HG02973 (cell line): Measurements from ENCODE around the gene ORAI2.
"Not testable (repeated sequence)": the region's sequence is repeated elsewhere in the genome, so short reads cannot be mapped to it uniquely, and the experiment has no call there.

Source experiments
- ATAC-seq: cut with Tn5 transposase; IDR thresholded peaks from one replicate; pipeline ENCODE4 v1.9.1; 2021; ENCODE audit warnings: moderate library complexity; ENCODE audit not compliant: unreplicated experiment

The ORAI2 gene

GRCh38 chr7:102494473-102495149 lies 61.2 kb downstream of the ORAI2 start:
- peak; percentile 59 for ATAC-seq

GRCh38 chr7:102496861-102497260 lies 63.5 kb downstream of the ORAI2 start:
- not testable (repeated sequence) for ATAC-seq

GRCh38 chr7:102497308-102497707 lies 63.9 kb downstream of the ORAI2 start:
- ATAC-seq: not testable (repeated sequence)

GRCh38 chr7:102498321-102498720 lies 64.9 kb downstream of the ORAI2 start:
- not testable (repeated sequence) for ATAC-seq

GRCh38 chr7:102503141-102503540 lies 69.8 kb downstream of the ORAI2 start:
- ATAC-seq: not testable (repeated sequence)

GRCh38 chr7:102505298-102506185 lies 72.2 kb downstream of the ORAI2 start:
- not testable (repeated sequence) for ATAC-seq
